Liver (tissue), 9 donors: ENCODE data around the gene IL5RA. TPM values are rescaled to one million over a fixed set of nuclear protein-coding genes. Genes with fewer than 3 reads are reported as not detected.

ENCODE experiments used
- DNase-seq: peaks from one replicate; pipeline ENCODE4 v3.0.0-alpha.2; 2017; ENCODE audit warnings: low spot score
- H3K27ac ChIP-seq, 2 donors: one replicate each; pipeline ENCODE4 v1.7.0; 2013; ENCODE audit warnings: inconsistent platforms in 2 of 2, low read length in 2 of 2, control low read depth in 1 of 2, low read depth in 1 of 2, mild to moderate bottlenecking in 1 of 2
- H3K27me3 ChIP-seq, 4 donors: one replicate each; pipeline versions ENCODE4 v1.6.1 to v1.7.0; 2013; ENCODE audit warnings: low read length in 3 of 4, inconsistent platforms in 1 of 4, mild to moderate bottlenecking in 1 of 4, moderate library complexity in 1 of 4; ENCODE audit not compliant: control insufficient read depth in 4 of 4, insufficient read depth in 4 of 4
- H3K36me3 ChIP-seq, 4 donors: one replicate each; pipeline versions ENCODE4 v1.6.1 to v1.7.0; 2013; ENCODE audit warnings: low read length in 3 of 4, mild to moderate bottlenecking in 3 of 4, low read depth in 1 of 4, moderate library complexity in 1 of 4; ENCODE audit not compliant: control insufficient read depth in 4 of 4, insufficient read depth in 3 of 4
- H3K4me1 ChIP-seq, 4 donors: one replicate each; pipeline versions ENCODE4 v1.6.1 to v1.7.0; 2013; ENCODE audit warnings: low read length in 3 of 4, mild to moderate bottlenecking in 3 of 4, moderate library complexity in 1 of 4; ENCODE audit not compliant: control insufficient read depth in 4 of 4, insufficient read depth in 4 of 4
- H3K4me3 ChIP-seq, 3 donors: one replicate each; pipeline versions ENCODE4 v1.6.1 to v1.7.0; 2013; ENCODE audit warnings: low read length in 3 of 3, control low read depth in 1 of 3, low read depth in 1 of 3, mild to moderate bottlenecking in 1 of 3
- H3K9ac ChIP-seq, 2 donors: one replicate each; pipeline ENCODE4 v1.7.0; 2013; ENCODE audit warnings: low read length in 2 of 2, mild to moderate bottlenecking in 2 of 2, moderate library complexity in 2 of 2, control low read depth in 1 of 2, low read depth in 1 of 2
- H3K9me3 ChIP-seq, 4 donors: one replicate each; pipeline versions ENCODE4 v1.6.1 to v1.7.0; 2013; ENCODE audit warnings: low read length in 3 of 4; ENCODE audit not compliant: control insufficient read depth in 4 of 4
- EGR1 ChIP-seq, 2 donors: IDR thresholded peaks; 2 replicates each; pipeline ENCODE4 v1.6.1; 2016 to 2018; ENCODE audit warnings: antibody characterized with exemption in 2 of 2, low read depth in 2 of 2
- FOXA1 ChIP-seq: IDR thresholded peaks from 2 replicates; pipeline ENCODE4 v1.6.1; 2016; ENCODE audit warnings: antibody characterized with exemption
- GABPA ChIP-seq, 2 donors: IDR thresholded peaks in 1 of 2; conservative IDR thresholded peaks in 1 of 2; 2 replicates each; pipeline ENCODE4 v1.6.1; 2016; ENCODE audit warnings: antibody characterized with exemption in 2 of 2, mild to moderate bottlenecking in 1 of 2, moderate library complexity in 1 of 2
- HNF4A ChIP-seq, 2 donors: conservative IDR thresholded peaks; 2 replicates each; pipeline ENCODE4 v1.6.1; 2016; ENCODE audit warnings: antibody characterized with exemption in 2 of 2, mild to moderate bottlenecking in 2 of 2
- HNF4G ChIP-seq: IDR thresholded peaks from 2 replicates; pipeline ENCODE4 v1.6.1; 2016; ENCODE audit warnings: antibody characterized with exemption
- JUND ChIP-seq, 2 donors: IDR thresholded peaks; 2 replicates each; pipeline ENCODE4 v1.6.1; 2016; ENCODE audit warnings: antibody characterized with exemption in 2 of 2
- NR2F2 ChIP-seq: IDR thresholded peaks from 2 replicates; pipeline ENCODE4 v1.6.1; 2016; ENCODE audit warnings: antibody characterized with exemption
- RAD21 ChIP-seq, 2 donors: IDR thresholded peaks; 2 replicates each; pipeline ENCODE4 v1.6.1; 2016; ENCODE audit warnings: antibody characterized with exemption in 2 of 2, mild to moderate bottlenecking in 2 of 2
- REST ChIP-seq: IDR thresholded peaks from 2 replicates; pipeline ENCODE4 v1.6.1; 2016; ENCODE audit warnings: antibody characterized with exemption, mild to moderate bottlenecking
- RXRA ChIP-seq, 2 donors: IDR thresholded peaks; 2 replicates each; pipeline ENCODE4 v1.6.1; 2017 to 2018; ENCODE audit warnings: antibody characterized with exemption in 2 of 2, mild to moderate bottlenecking in 1 of 2
- TAF1 ChIP-seq: conservative IDR thresholded peaks from 2 replicates; pipeline ENCODE4 v1.6.1; 2016; ENCODE audit warnings: antibody characterized with exemption, mild to moderate bottlenecking
- YY1 ChIP-seq: IDR thresholded peaks from 2 replicates; pipeline ENCODE4 v1.6.1; 2016; ENCODE audit warnings: antibody characterized with exemption, mild to moderate bottlenecking
- ZBTB33 ChIP-seq: IDR thresholded peaks from 2 replicates; pipeline ENCODE4 v1.6.1; 2016; ENCODE audit warnings: antibody characterized with exemption
- WGBS: extraction: QIAGEN DNeasy Blood & Tissue Kit; methylation state at CpG from one replicate; pipeline ENCODE4 v1.1.7; 2013; 5-methylcytosine and 5-hydroxymethylcytosine counted together
- polyA plus RNA-seq, 2 donors: library from polyadenylated mRNA; stranded (reverse) in 1 of 2; unstranded in 1 of 2; fragments of 200-250 nt in 1 of 2; fragments of >200 nt in 1 of 2; fragmentation: Nextera tagmentation in 1 of 2; extraction: Ambion mirVana in 1 of 2; gene quantifications; one replicate each; pipeline versions ENCODE4 v1.2.1 to v1.2.3, GENCODE V29; 2013 to 2015
- total RNA-seq, 2 donors: library from RNA; depleted of rRNA; stranded (reverse); fragments of >200 nt; gene quantifications; one replicate each; pipeline ENCODE4 v1.2.3, GENCODE V29; 2014
- TF ChIP-seq, protein P1 (sequence below): IDR thresholded peaks from 2 replicates; pipeline ENCODE4 v1.6.1; 2016; ENCODE audit warnings: antibody characterized with exemption
- TF ChIP-seq, protein P2 (sequence below): IDR thresholded peaks from 2 replicates; pipeline ENCODE4 v1.6.1; 2016; ENCODE audit warnings: antibody characterized with exemption
- donor health status: healthy.
- donor health status: healthy.
- donor health status: healthy.
- donor health status: healthy.
- donor health status: healthy.

IL5RA gene
- total and polyA plus RNA-seq, 4 donors: 0.02 to 0.56 (median 0.08) TPM; not detected in 1

DNA sequence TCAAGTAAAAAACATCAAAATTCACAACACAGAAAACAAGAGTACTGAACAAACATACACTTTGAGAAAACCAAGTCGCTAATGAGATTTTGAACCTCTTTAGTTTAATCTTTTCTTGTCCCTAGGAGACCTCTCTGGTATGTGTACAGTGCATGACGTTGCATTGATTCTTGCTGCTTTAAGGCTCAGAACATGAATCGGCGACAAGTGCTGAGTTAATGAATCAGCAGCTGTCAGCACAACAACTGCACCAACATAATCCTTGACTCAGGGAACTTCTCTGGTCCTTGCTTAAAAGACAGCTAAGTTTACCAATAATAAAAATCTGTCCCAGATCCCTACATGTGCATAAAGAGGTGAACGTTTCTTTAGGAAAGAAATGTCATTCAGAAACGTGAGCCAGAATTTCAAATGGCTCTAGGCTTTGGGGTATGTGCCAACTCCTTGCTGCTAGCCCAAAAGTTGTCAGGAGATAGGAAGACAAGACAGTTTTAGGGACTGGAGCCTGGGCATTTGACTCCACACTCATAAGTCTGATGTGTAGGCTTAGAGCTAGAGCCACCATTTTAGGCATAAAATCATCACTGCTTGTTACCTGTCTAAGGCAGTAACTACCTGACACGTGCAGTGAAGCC, 86.9 kb downstream of the IL5RA start:
- WGBS: 50% methylated on average over 7 of the region's 7 CpGs
- DNase-seq: no peak
- Histone ChIP-seq H3K4me3 (no peak overlapping the region), H3K9ac (no peak overlapping the region), H3K27me3 (peaks cover 0 to 2% (median 0%) of the 10 kb centered on the region in 4 donors), H3K4me1 (no peaks in the 10 kb centered on the region), H3K36me3 (no peaks in the 10 kb centered on the region), H3K9me3 (no peaks in the 10 kb centered on the region), H3K27ac (no peak overlapping the region)
- TF ChIP-seq JUND (IDR thresholded peaks at IDR 0.05) (no peak), REST (no peak), TAF1 (no peak), EGR1 (IDR thresholded peaks at IDR 0.05; ENCODE audit: low read depth in 2 of 2) (no peak), GABPA (IDR thresholded peaks at IDR 0.05 in 1 of 2, conservative IDR thresholded peaks at IDR 0.05 in 1 of 2) (no peak), YY1 (no peak), HNF4G (no peak)

- Histone ChIP-seq H3K36me3 (no peaks in the 10 kb centered on the region), H3K4me1 (peaks cover 0 to 4% (median 0%) of the 10 kb centered on the region in 4 donors), H3K9ac (no peak overlapping the region), H3K27me3 (peaks cover 0 to 2% (median 0%) of the 10 kb centered on the region in 4 donors), H3K9me3 (no peaks in the 10 kb centered on the region), H3K4me3 (no peak overlapping the region), H3K27ac (no peak overlapping the region)
- no peak for DNase-seq
- WGBS: 91% methylated on average over 7 of the region's 7 CpGs
- no peak for TF ChIP-seq RXRA (IDR thresholded peaks at IDR 0.05)
- TF ChIP-seq RAD21 (IDR thresholded peaks at IDR 0.05): no peak
- TF ChIP-seq ZBTB33: no peak
- TF ChIP-seq, protein P1, sequence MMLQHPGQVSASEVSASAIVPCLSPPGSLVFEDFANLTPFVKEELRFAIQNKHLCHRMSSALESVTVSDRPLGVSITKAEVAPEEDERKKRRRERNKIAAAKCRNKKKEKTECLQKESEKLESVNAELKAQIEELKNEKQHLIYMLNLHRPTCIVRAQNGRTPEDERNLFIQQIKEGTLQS: no peak
- TF ChIP-seq REST: no peak
- no peak for TF ChIP-seq HNF4A (conservative IDR thresholded peaks at IDR 0.05)
- TF ChIP-seq NR2F2: no peak
- no peak for TF ChIP-seq TAF1
- TF ChIP-seq, protein P2, sequence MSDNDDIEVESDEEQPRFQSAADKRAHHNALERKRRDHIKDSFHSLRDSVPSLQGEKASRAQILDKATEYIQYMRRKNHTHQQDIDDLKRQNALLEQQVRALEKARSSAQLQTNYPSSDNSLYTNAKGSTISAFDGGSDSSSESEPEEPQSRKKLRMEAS: no peak
- no peak for TF ChIP-seq FOXA1
- no peak for TF ChIP-seq JUND (IDR thresholded peaks at IDR 0.05)
- no peak for TF ChIP-seq YY1
- no peak for TF ChIP-seq GABPA (IDR thresholded peaks at IDR 0.05 in 1 of 2, conservative IDR thresholded peaks at IDR 0.05 in 1 of 2)
These were observed 90.0 kb downstream of the IL5RA start for GRCh38 chr3:3020209-3020608.
